Calu3 (cell line): Measurements from ENCODE around the gene GOLGA8K. TPM values are rescaled to one million over a fixed set of nuclear protein-coding genes. Genes with fewer than 3 reads are reported as not detected.
"Not testable (repeated sequence)": the region's sequence is repeated elsewhere in the genome, so short reads cannot be mapped to it uniquely, and the experiment has no call there.

ENCODE experiments used
- BruUV-seq: library from RNA; stranded (reverse); fragments of 400-500 nt; replicated peaks from 2 replicates; lab custom pipeline; 2021; lab: Mats Ljungman, UMichigan
- CTCF ChIA-PET: fragments of 300-600 bp; sonication (Branson Sonifier 250); formaldehyde crosslinking; loops from one replicate; lab custom pipeline; 2022; ENCODE audit warnings: antibody characterized with exemption; lab: Charles Lee
- DNase-seq: peaks from one replicate; pipeline ENCODE4 v3.0.0; 2022
- H3K27ac Mint-ChIP-seq: one replicate; pipeline ENCODE4 v1.8.0; 2022; ENCODE audit warnings: mixed read lengths; ENCODE audit not compliant: unreplicated experiment
- H3K27me3 Mint-ChIP-seq: one replicate; pipeline ENCODE4 v1.8.0; 2022; ENCODE audit warnings: mixed read lengths; ENCODE audit not compliant: unreplicated experiment
- H3K36me3 Mint-ChIP-seq: one replicate; pipeline ENCODE4 v1.8.0; 2022; ENCODE audit warnings: mild to moderate bottlenecking, moderate library complexity, mixed read lengths; ENCODE audit not compliant: insufficient read depth, unreplicated experiment
- H3K4me1 Mint-ChIP-seq: one replicate; pipeline ENCODE4 v1.8.0; 2022; ENCODE audit warnings: mild to moderate bottlenecking, low read depth, mixed read lengths; ENCODE audit not compliant: unreplicated experiment
- H3K4me3 Mint-ChIP-seq: one replicate; pipeline ENCODE4 v1.8.0; 2022; ENCODE audit warnings: mild to moderate bottlenecking, low read depth, moderate library complexity, mixed read lengths; ENCODE audit not compliant: unreplicated experiment
- H3K9me3 Mint-ChIP-seq: one replicate; pipeline ENCODE4 v1.8.0; 2022; ENCODE audit warnings: low read depth, mixed read lengths; ENCODE audit not compliant: unreplicated experiment
- intact Hi-C: fragments of 100-400 bp; cut with micrococcal nuclease; formaldehyde crosslinking; loops from one replicate; pipeline ENCODE4 v1.10.0; 2022; ENCODE audit not compliant: unreplicated experiment
- total RNA-seq: library from RNA; stranded (reverse); gene quantifications from 2 replicates; pipeline ENCODE4 v1.2.3, GENCODE V29; 2022

The GOLGA8K gene
- total RNA-seq, 1 experiment from 2014 or later = not detected

DNA sequence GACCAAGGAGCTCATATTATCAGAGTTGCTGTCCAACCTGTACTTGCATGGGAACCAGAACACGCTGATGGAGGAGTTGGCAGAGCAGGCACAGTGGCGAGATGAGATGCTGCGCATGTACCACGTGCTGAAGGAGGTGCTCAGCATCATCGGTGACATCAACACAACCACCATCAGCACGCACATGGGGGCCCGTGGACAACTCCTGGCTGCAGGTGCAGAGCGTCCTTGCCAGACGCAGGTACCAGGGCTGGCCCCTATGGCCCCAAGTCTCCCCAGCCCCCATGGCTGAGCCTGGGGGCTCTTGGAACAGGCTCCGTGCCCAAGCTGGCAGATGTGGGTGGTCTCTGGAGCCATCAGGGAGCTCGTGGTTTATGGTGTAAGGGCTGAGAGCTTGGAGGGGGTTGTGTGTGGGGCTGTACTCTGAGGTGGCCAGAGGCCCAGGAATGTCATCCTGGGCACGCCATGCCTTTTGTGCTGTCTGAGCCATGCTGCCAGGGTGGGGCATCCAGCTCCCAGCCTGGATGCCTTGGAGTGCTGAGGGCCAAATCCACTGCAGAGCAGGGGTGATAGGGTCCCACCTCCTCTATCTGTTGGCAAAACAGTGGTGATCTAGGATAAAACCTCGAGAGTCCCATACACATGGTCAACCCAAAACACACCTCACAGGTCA lies 17.1 kb downstream of the GOLGA8K start:
- H3K27ac Mint-ChIP-seq, intact Hi-C loops, BruUV-seq, H3K36me3 Mint-ChIP-seq, H3K4me1 Mint-ChIP-seq, H3K27me3 Mint-ChIP-seq, H3K4me3 Mint-ChIP-seq, CTCF ChIA-PET, DNase-seq, H3K9me3 Mint-ChIP-seq: not testable (repeated sequence)

DNA sequence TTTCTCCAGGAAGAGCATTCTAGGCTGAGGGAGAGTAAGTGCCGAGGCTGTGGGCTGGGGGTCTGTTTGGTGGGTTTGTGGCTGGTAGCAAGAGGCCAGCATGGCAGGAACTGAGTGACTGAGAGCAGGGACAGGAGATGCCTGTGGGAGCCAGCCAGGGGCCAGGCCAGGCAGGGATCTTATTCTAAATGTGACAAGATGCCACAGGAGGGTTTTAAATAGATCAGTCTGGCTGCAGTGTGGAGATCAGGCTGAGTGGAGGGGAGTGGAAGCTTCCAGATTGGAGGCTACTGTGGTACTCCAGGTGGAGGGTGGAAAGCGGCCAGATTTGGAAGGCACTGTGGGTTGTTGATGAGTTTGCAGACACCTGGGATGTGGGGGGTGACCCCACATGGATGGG lies 28.9 kb downstream of the GOLGA8K start:
- intact Hi-C loops, H3K27ac Mint-ChIP-seq, H3K9me3 Mint-ChIP-seq, BruUV-seq, H3K4me1 Mint-ChIP-seq, H3K36me3 Mint-ChIP-seq, CTCF ChIA-PET, H3K4me3 Mint-ChIP-seq, H3K27me3 Mint-ChIP-seq, DNase-seq: not testable (repeated sequence)

DNA sequence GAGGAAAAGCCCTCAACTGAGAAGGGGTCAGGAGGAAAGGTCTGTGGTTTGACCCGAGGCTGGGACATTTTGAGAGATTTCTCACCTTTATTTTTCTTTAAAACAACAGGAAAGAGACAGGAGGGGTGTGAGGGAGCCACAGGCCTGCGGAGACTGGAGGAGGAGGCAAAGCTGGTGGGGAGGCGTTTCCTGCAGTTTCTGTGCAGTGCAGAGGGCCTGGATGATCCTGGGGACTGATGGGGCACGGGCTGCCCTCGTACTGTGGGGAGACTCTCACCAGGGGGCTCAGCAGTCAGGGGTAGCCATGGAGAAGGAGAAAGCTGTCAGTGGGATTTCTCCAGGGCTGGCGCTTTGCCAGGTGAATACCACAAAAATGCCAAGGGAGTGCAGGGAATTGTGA lies 29.4 kb downstream of the GOLGA8K start:
- H3K27me3 Mint-ChIP-seq, H3K36me3 Mint-ChIP-seq, H3K9me3 Mint-ChIP-seq, H3K27ac Mint-ChIP-seq, H3K4me3 Mint-ChIP-seq, CTCF ChIA-PET, intact Hi-C loops, DNase-seq, H3K4me1 Mint-ChIP-seq, BruUV-seq: not testable (repeated sequence)

DNA sequence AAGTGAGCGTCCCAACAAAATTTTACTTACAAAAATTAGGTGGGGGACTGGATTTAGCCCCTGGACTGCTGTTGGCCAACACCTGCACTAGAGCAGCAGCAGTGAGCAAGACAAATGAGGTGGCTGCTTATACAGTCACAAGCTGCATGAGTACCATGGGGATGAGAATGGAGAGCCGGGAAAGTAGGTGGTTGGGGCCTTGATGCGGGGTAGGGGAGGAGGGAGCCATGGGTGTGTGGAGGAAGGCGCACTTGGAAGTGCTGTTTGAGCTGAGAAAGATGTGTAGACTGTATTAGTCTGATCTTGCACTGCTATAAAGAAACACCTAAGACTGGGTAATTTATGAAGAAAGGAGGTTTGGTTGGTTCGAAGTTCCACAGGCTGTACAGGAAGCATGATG lies 31.0 kb downstream of the GOLGA8K start:
- H3K27ac Mint-ChIP-seq, BruUV-seq, CTCF ChIA-PET, DNase-seq, H3K36me3 Mint-ChIP-seq, H3K4me3 Mint-ChIP-seq, intact Hi-C loops, H3K27me3 Mint-ChIP-seq, H3K4me1 Mint-ChIP-seq, H3K9me3 Mint-ChIP-seq: not testable (repeated sequence)

DNA sequence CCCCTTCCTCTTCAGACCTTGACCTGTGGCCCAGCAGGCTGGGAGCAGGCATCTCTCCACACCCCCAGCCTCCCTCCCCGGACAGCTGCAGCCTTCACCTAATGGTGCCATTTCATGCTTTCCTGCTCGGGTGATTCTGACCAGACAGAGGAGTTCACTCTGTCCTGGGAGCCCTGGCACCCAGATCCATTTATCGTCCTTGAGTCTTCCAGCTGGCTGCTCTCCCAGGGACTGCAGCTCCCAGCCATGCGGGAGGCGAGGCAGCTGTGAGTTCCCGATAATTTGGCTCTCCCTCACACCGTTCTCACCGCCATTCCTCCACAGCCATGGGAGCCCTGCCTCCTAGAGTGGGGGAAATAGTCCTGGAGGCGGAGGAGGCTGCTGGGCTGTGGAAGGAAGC lies 32.6 kb downstream of the GOLGA8K start:
- intact Hi-C loops, H3K4me3 Mint-ChIP-seq, H3K27ac Mint-ChIP-seq, H3K36me3 Mint-ChIP-seq, CTCF ChIA-PET, H3K27me3 Mint-ChIP-seq, DNase-seq, BruUV-seq, H3K9me3 Mint-ChIP-seq, H3K4me1 Mint-ChIP-seq: not testable (repeated sequence)

DNA sequence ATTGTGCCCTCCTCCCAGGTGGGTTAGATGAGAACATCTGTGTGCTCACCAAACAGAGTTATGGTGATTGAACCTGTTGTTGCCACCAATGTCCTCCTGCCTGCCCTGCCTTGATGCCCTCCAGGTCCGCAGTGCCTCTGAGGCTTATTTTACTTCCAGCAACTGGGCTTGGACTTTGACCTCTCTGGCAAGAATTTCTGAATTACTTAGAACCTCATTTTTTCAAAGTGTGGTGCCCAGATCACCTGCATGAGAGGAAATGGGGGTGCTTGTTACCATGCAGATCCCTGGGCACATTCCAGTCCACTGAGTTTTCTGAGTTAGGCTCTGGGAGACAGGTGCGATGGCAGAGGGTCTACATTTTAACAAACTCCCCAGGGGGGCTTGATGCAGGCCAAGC lies 33.0 kb downstream of the GOLGA8K start:
- BruUV-seq, H3K36me3 Mint-ChIP-seq, DNase-seq, H3K27ac Mint-ChIP-seq, H3K4me1 Mint-ChIP-seq, intact Hi-C loops, H3K4me3 Mint-ChIP-seq, CTCF ChIA-PET, H3K9me3 Mint-ChIP-seq, H3K27me3 Mint-ChIP-seq: not testable (repeated sequence)

DNA sequence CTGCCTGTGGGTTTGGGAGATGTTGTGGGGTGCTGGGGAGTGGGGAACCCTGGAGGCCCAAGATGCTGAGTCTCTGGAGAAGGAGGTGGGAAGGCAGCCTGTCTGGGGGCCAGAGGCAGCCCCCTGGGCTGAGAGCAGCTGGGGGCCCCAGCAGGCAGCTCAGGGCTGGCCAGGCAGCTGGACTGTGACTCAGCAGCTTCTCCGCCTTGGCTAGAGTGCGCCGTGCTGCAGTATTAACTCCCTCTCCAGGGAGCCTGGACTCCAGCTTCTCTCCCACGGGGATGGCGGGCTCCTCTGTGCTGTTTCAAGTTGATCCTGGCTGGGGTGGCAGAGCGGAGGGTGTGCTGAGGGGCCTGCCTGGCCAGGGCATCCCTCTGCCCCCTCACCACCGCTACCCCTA lies 36.6 kb downstream of the GOLGA8K start:
- H3K9me3 Mint-ChIP-seq, intact Hi-C loops, H3K27me3 Mint-ChIP-seq, DNase-seq, H3K27ac Mint-ChIP-seq, H3K36me3 Mint-ChIP-seq, BruUV-seq, H3K4me1 Mint-ChIP-seq, H3K4me3 Mint-ChIP-seq, CTCF ChIA-PET: not testable (repeated sequence)

DNA sequence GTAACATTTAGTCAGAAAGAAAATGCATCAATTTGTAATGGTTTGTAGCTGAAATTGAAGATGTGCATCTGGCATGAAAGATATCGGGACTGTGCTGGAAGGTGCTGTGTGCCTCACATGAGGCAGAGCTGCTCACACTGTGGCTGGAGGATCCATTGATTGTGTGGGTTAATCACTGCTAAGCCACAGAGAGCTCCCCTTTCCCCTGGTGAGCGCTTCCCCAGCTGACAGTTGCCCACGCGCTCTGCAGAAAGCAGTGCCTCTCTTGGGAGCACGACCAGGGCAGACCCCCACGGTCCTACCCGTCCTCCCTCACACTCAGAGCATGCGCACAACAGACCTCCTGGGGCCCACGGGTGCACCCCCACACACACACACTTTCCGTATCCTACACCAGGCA lies 37.1 kb downstream of the GOLGA8K start:
- intact Hi-C loops, H3K9me3 Mint-ChIP-seq, CTCF ChIA-PET, H3K4me3 Mint-ChIP-seq, H3K27ac Mint-ChIP-seq, BruUV-seq, H3K36me3 Mint-ChIP-seq, H3K27me3 Mint-ChIP-seq, DNase-seq, H3K4me1 Mint-ChIP-seq: not testable (repeated sequence)

DNA sequence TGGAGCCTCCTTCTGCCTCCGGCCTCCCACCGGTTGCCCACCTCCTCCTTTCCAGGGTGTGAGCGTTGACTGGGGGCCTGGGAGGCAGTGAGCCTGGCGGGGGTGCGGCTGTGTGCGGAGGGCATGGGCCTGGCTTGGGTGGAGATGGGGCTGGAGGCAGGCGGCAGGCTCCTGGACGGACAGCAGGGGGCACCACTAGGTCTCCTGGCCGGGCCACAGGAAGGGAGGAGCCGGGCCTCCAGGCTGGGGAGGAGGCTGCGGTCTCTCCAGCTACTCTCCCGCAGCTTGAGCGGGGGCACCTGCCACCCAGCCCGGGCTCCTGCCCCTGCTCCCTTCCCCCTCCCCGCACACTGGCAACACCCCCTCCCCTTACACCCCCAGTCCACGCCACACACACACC lies 38.1 kb downstream of the GOLGA8K start:
- BruUV-seq, H3K27ac Mint-ChIP-seq, H3K27me3 Mint-ChIP-seq, H3K4me3 Mint-ChIP-seq, CTCF ChIA-PET, intact Hi-C loops, H3K9me3 Mint-ChIP-seq, H3K36me3 Mint-ChIP-seq, H3K4me1 Mint-ChIP-seq: not testable (repeated sequence)
- peak; percentile 46 for DNase-seq

DNA sequence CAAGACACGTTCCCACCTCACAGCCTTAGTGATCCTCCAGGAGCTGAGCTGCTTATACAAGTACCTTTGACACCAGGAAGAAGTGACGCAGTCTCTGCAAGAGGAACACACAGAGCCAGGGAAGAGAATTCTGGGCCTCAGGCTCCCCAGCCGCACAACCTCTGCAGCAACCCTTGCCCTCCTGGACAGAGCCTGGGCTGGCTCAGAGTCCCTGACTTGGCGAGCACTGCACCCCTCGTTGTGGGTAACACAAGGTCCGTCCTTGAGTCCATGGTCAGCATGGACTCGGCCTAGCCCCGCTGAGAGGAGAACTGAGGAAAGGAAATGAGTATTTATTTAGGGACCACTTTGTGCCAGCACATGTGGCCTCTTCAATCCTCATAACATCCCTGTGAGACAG lies 39.6 kb downstream of the GOLGA8K start:
- H3K27me3 Mint-ChIP-seq, H3K4me3 Mint-ChIP-seq, H3K27ac Mint-ChIP-seq, DNase-seq, BruUV-seq, H3K4me1 Mint-ChIP-seq, CTCF ChIA-PET, H3K9me3 Mint-ChIP-seq, intact Hi-C loops, H3K36me3 Mint-ChIP-seq: not testable (repeated sequence)
